Mesodermal cell (in vitro differentiated cells): ENCODE measurements around the gene PKD1L1.

Experiments
- H3K27ac ChIP-seq: 2 replicates; pipeline ENCODE4 v1.7.0; 2013; ENCODE audit warnings: mild to moderate bottlenecking, low read depth, low read length, moderate library complexity; ENCODE audit not compliant: severe bottlenecking
- H3K36me3 ChIP-seq: 2 replicates; pipeline ENCODE4 v1.7.1; 2013; ENCODE audit warnings: mild to moderate bottlenecking, low read length, moderate library complexity; ENCODE audit not compliant: control insufficient read depth, insufficient read depth
- H3K4me1 ChIP-seq: one replicate; pipeline ENCODE4 v1.7.1; 2013; ENCODE audit warnings: mild to moderate bottlenecking, low read length; ENCODE audit not compliant: insufficient read depth, control insufficient read depth, poor library complexity, severe bottlenecking
- H3K4me3 ChIP-seq: 2 replicates; pipeline ENCODE4 v1.7.0; 2013; ENCODE audit warnings: low read length, control low read depth, mild to moderate bottlenecking; ENCODE audit not compliant: insufficient read depth, poor library complexity, severe bottlenecking; ENCODE audit errors: extremely low read depth
- H3K9me3 ChIP-seq: 2 replicates; pipeline ENCODE4 v1.7.1; 2013; ENCODE audit warnings: mild to moderate bottlenecking, low read length, moderate library complexity; ENCODE audit not compliant: control insufficient read depth
- WGBS, 2 experiments: methylation state at CpG; one replicate each; pipeline ENCODE4 v1.1.5; 2013; ENCODE audit warnings: missing lambda C conversion rate in 2 of 2; ENCODE audit not compliant: insufficient coverage in 2 of 2; 5-methylcytosine and 5-hydroxymethylcytosine counted together

PKD1L1 gene

GRCh38 chr7:47962262-47962661 is 14.0 kb upstream of the PKD1L1 start:
- Histone ChIP-seq H3K36me3 (peaks cover 68% of the 10 kb centered on the region), H3K27ac (no peak overlapping the region), H3K4me3 (no peak overlapping the region), H3K9me3 (peaks cover 7% of the 10 kb centered on the region), H3K4me1 (no peaks in the 10 kb centered on the region)
- 100% methylated on average over 1 of the region's 3 CpGs; no CpG with 5 or more reads in 1 of the 2 experiments for WGBS, 2 experiments

DNA sequence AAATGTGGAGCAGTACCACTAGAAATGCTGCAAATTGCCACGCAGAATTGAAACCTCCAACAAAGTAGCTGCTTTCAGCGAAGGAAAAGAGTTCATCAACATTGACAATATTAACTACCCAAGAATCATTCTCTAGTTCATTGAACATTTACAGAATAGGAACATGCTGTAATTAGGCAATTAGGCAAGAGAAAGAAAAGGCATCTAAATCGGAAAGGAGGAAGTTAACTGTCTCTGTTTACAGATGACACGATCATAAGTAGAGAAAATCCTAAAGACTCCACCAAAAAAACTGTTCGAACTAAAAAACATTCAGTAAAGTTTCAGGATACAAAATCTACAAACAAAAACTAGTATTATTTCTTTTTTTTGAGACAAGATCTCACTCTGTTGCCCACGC is 8.9 kb upstream of the PKD1L1 start:
- 50 to 90% methylated on average over 2 to 5 of the region's 6 CpGs for WGBS, 2 experiments
- Histone ChIP-seq H3K4me3 (no peak overlapping the region), H3K9me3 (peaks cover 7% of the 10 kb centered on the region), H3K27ac (no peak overlapping the region), H3K4me1 (no peaks in the 10 kb centered on the region), H3K36me3 (peaks cover 41% of the 10 kb centered on the region)

DNA sequence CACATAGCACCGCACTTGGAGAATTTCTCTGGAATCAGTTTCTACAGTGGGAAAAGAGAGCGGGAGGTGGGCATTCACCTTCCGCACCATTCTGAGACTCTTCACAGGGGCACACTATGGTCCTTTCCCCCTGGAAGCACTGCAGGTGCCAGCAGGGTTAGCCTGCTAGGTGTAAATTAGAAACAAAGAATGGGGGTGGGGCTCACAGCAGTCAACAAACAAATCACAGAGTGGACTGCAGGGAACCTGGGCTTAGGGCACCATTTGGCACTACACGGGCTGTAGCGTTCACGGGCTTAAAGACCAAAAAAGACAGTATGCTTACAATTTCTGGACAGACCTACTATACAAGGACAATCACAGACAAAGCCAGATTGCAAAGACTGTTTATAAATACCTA is 8.0 kb upstream of the PKD1L1 start:
- peaks cover 32% of the 10 kb centered on the region for H3K36me3 ChIP-seq
- no peak overlapping the region for H3K27ac ChIP-seq
- H3K4me1 ChIP-seq: no peaks in the 10 kb centered on the region
- peaks cover 4% of the 10 kb centered on the region for H3K9me3 ChIP-seq
- no peak overlapping the region for H3K4me3 ChIP-seq
- 64 to 72% methylated on average over 4 of the region's 6 CpGs for WGBS, 2 experiments

DNA sequence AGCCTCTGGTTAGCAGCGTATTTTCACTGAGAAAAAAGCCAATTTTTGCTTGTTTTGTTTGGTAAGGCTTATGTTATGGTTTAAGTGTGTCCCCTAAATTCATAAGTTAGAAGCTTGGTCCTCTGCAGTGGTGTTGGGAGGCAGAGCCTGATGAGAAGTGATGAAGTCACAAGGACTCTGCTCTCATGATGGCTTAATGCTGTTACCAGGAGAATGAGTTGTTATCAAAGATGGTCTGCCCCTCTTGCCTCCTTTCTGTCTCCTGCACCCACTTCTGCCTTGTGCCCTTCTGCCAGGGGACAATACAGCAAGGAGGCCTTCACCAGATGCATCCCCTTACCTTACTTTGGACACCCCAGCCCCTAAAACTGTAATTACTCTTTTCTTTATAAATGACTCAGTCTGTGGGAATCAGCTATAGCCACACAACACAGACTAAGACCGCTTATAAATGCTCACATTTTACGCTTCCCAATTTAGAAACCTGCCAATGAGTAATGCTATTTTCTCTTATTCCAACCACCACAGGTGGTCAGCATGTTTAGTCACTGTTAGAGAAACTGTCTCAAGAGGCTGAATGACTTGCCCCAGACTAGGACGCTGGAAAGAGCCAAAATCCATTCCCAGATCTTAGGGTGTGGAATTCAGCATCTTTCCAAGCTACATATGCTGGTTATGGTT is 6.1 kb upstream of the PKD1L1 start:
- Histone ChIP-seq H3K4me3 (no peak overlapping the region), H3K27ac (no peak overlapping the region), H3K36me3 (peaks cover 25% of the 10 kb centered on the region), H3K4me1 (no peaks in the 10 kb centered on the region), H3K9me3 (no peaks in the 10 kb centered on the region)
- WGBS, 2 experiments: 89 to 100% methylated on average over 2 to 4 of the region's 4 CpGs

- Histone ChIP-seq H3K9me3 (no peaks in the 10 kb centered on the region), H3K4me3 (no peak overlapping the region), H3K27ac (no peak overlapping the region), H3K36me3 (peaks cover 25% of the 10 kb centered on the region), H3K4me1 (no peaks in the 10 kb centered on the region)
- 91 to 97% methylated on average over 4 of the region's 4 CpGs for WGBS, 2 experiments
Observed at GRCh38 chr7:47953822-47954221, 5.6 kb upstream of the PKD1L1 start.

DNA sequence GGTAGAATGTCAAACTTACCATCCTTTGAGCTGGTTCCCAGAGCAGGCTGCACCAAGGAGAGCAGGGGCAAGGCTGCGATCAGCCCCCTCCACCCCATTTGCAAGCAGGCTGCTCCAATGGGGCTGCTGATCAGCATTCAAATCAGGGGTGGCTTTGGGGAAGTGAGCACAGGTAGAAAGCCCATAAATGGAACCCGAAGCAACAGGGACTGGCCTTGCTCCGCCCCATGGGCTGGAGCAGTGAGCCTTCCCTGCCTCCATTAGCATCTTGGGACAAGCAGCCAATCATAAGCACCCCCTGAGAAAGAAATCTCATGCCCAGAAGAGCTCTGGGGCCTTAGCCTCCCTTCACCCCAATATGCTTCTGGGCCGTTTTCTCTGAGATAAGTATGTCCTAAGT is 4.0 kb upstream of the PKD1L1 start:
- H3K4me1 ChIP-seq: peaks cover 4% of the 10 kb centered on the region
- no peaks in the 10 kb centered on the region for H3K9me3 ChIP-seq
- H3K4me3 ChIP-seq: no peak overlapping the region
- H3K27ac ChIP-seq: no peak overlapping the region
- 86 to 95% methylated on average over 3 of the region's 4 CpGs for WGBS, 2 experiments
- peaks cover 24% of the 10 kb centered on the region for H3K36me3 ChIP-seq

DNA sequence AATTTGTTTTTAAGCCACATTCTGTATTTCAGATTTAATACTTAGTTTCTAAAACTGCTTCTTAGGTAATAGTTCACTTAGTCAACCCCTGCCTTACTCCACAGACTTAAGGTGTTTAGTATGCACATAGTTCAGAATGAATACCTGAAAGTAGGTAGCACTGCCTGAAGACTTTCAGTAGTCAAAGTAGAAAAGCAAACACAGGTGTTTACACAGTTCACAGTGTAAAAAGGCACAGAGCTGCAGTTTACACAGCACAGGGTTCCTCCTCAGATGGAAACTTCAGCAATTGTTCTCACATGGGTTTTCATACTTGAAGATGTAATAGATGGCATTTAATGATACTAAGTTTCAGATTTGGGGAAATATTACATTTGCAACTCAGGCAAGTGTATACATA is 3.1 kb upstream of the PKD1L1 start:
- H3K27ac ChIP-seq: no peak overlapping the region
- H3K4me1 ChIP-seq: peaks cover 4% of the 10 kb centered on the region
- H3K9me3 ChIP-seq: no peaks in the 10 kb centered on the region

DNA sequence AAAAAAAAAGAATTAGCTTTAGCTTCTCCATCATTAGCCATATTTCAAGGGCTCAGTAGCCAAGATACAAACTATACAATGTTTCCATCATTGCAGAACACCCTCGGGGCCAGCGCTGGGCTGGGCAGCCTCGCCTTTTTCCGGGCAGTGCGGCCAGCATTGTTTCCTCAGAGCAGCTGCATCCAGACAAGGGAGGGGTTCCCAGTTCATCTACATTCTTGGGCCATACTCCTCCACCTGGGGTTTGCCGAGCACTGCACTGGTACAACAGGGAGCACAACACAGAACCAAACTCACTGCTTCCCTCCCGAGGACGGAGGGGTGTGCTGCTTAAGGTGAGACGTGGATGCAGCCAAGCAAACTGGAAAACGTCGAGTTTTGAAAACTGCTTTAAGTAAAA is 2.4 kb upstream of the PKD1L1 start:
- Histone ChIP-seq H3K4me3 (no peak overlapping the region), H3K27ac (no peak overlapping the region), H3K36me3 (peaks cover 11% of the 10 kb centered on the region), H3K9me3 (no peaks in the 10 kb centered on the region), H3K4me1 (peaks cover 4% of the 10 kb centered on the region)
- 80 to 91% methylated on average over 5 to 9 of the region's 11 CpGs for WGBS, 2 experiments

More for the DNA sequence above, 3.1 kb upstream of the PKD1L1 start:
- H3K4me3 ChIP-seq: no peak overlapping the region
- H3K36me3 ChIP-seq: peaks cover 18% of the 10 kb centered on the region

GRCh38 chr7:47949703-47950102 is 1.4 kb upstream of the PKD1L1 start:
- Histone ChIP-seq H3K36me3 (peaks cover 7% of the 10 kb centered on the region), H3K27ac (no peak overlapping the region), H3K4me1 (peaks cover 7% of the 10 kb centered on the region), H3K4me3 (no peak overlapping the region), H3K9me3 (no peaks in the 10 kb centered on the region)
- WGBS, 2 experiments: 86 to 92% methylated on average over 4 of the region's 4 CpGs

GRCh38 chr7:47947355-47947749 is 914 bp downstream of the PKD1L1 start:
- Histone ChIP-seq H3K4me1 (peaks cover 15% of the 10 kb centered on the region), H3K4me3 (no peak overlapping the region), H3K27ac (no peak overlapping the region), H3K36me3 (no peaks in the 10 kb centered on the region), H3K9me3 (no peaks in the 10 kb centered on the region)
- 96 to 100% methylated on average over 3 to 5 of the region's 7 CpGs for WGBS, 2 experiments

- no peaks in the 10 kb centered on the region for H3K36me3 ChIP-seq
- no peak overlapping the region for H3K27ac ChIP-seq
- peaks cover 19% of the 10 kb centered on the region for H3K4me1 ChIP-seq
- H3K4me3 ChIP-seq: no peak overlapping the region
- 93 to 97% methylated on average over 7 of the region's 7 CpGs for WGBS, 2 experiments
- no peaks in the 10 kb centered on the region for H3K9me3 ChIP-seq
Observed at GRCh38 chr7:47946581-47947354, 1.5 kb downstream of the PKD1L1 start.
